Lung (tissue), 12 donors: Measurements from ENCODE around the gene VPS11. TPM values are rescaled to one million over a fixed set of nuclear protein-coding genes. Genes with fewer than 3 reads are reported as not detected.

Source experiments
- ATAC-seq: fragments of 200-7000 bp; cut with Tn5 transposase; one replicate; pipeline ENCODE4 v1.9.1; 2020; ENCODE audit warnings: moderate number of reproducible peaks; ENCODE audit not compliant: insufficient read depth, low FRiP score
- DNase-seq, 3 donors: peaks; one replicate each; pipeline ENCODE4 v3.0.0-alpha.2; 2013 to 2017
- H3K27ac ChIP-seq, 2 donors: one replicate each; pipeline ENCODE4 v1.5.1; 2013; ENCODE audit warnings: mild to moderate bottlenecking in 2 of 2, moderate library complexity in 2 of 2, control low read depth in 1 of 2, inconsistent platforms in 1 of 2, low read depth in 1 of 2, low read length in 1 of 2
- H3K27me3 ChIP-seq, 3 donors: one replicate each; pipeline ENCODE4 v1.5.1; 2013; ENCODE audit warnings: low read length in 2 of 3; ENCODE audit not compliant: control insufficient read depth in 3 of 3, insufficient read depth in 3 of 3
- H3K36me3 ChIP-seq, 4 donors: one replicate each; pipeline ENCODE4 v1.5.1; 2013; ENCODE audit warnings: low read length in 4 of 4, mild to moderate bottlenecking in 1 of 4, moderate library complexity in 1 of 4; ENCODE audit not compliant: control insufficient read depth in 4 of 4, insufficient read depth in 4 of 4
- H3K4me1 ChIP-seq, 5 donors: one replicate each; pipeline ENCODE4 v1.5.1; 2013; ENCODE audit warnings: low read length in 5 of 5, mild to moderate bottlenecking in 2 of 5, moderate library complexity in 1 of 5; ENCODE audit not compliant: control insufficient read depth in 5 of 5, insufficient read depth in 5 of 5
- H3K4me3 ChIP-seq: one replicate; pipeline ENCODE4 v1.5.1; 2013; ENCODE audit warnings: mild to moderate bottlenecking, control low read depth, moderate library complexity
- H3K9ac ChIP-seq, 2 donors: one replicate each; pipeline ENCODE4 v1.5.1; 2013; ENCODE audit warnings: low read length in 2 of 2, control low read depth in 1 of 2; ENCODE audit not compliant: insufficient read depth in 1 of 2
- H3K9me3 ChIP-seq, 4 donors: one replicate each; pipeline ENCODE4 v1.5.1; 2013; ENCODE audit warnings: low read length in 3 of 4, mild to moderate bottlenecking in 1 of 4, moderate library complexity in 1 of 4; ENCODE audit not compliant: control insufficient read depth in 4 of 4, insufficient read depth in 3 of 4
- CTCF ChIP-seq: IDR thresholded peaks from 2 replicates; pipeline ENCODE4 v1.5.1; 2012; ENCODE audit warnings: mild to moderate bottlenecking; ENCODE audit errors: control extremely low read depth, extremely low read depth
- WGBS, 2 donors: extraction: QIAGEN DNeasy Blood & Tissue Kit; methylation state at CpG; one replicate each; pipeline ENCODE4 v1.1.7; 2013; 5-methylcytosine and 5-hydroxymethylcytosine counted together
- polyA plus RNA-seq, 2 donors: library from polyadenylated mRNA; stranded (reverse); fragments of 200-250 nt; gene quantifications; one replicate each; pipeline ENCODE4 v1.2.1, GENCODE V29; 2013
- total RNA-seq, 2 donors: library from RNA; depleted of rRNA in 1 of 2; stranded (reverse); fragments of >200 nt in 1 of 2; gene quantifications; one replicate each; pipeline ENCODE4 v1.2.1, GENCODE V29; 2014 to 2021
- donor health status: control.
- donor health status: control.
- donor health status: Bipolar disorder and iron deficiency.
- donor health status: healthy.
- donor health status: DM: yes; HTN: yes; CAD: no.

The VPS11 gene
- total and polyA plus RNA-seq, 4 donors: 33.8 to 56.1 (median 35.3) TPM

GRCh38 chr11:119027561-119028345, 39.9 kb upstream of the VPS11 start:
- no peak for TF ChIP-seq CTCF
- Histone ChIP-seq H3K27ac (no peak overlapping the region), H3K4me1 (peaks cover 0 to 27% (median 12%) of the 10 kb centered on the region in 5 donors), H3K36me3 (peaks cover 0 to 20% (median 7%) of the 10 kb centered on the region in 4 donors), H3K4me3 (no peak overlapping the region), H3K9ac (no peak overlapping the region), H3K27me3 (no peaks in the 10 kb centered on the region), H3K9me3 (no peaks in the 10 kb centered on the region)
- no peak for ATAC-seq
- DNase-seq: no peak
- 97 to 98% methylated on average over 9 of the region's 9 CpGs for WGBS, 2 donors

GRCh38 chr11:119028346-119029068, 39.1 kb upstream of the VPS11 start:
- 76 to 83% methylated on average over 9 of the region's 9 CpGs for WGBS, 2 donors
- TF ChIP-seq CTCF: no peak

GRCh38 chr11:119029069-119029339, 38.6 kb upstream of the VPS11 start:
- H3K4me3 ChIP-seq: no peak overlapping the region

More at GRCh38 chr11:119028346-119029068, 39.1 kb upstream of the VPS11 start:
- DNase-seq: no peak
- Histone ChIP-seq H3K4me1 (peaks cover 0 to 22% (median 12%) of the 10 kb centered on the region in 5 donors), H3K4me3 (no peak overlapping the region), H3K9ac (peak overlapping the region in 1 of 2 donors; percentile 18), H3K27ac (peak overlapping the region in 1 of 2 donors; percentile 1), H3K36me3 (peaks cover 0 to 16% (median 7%) of the 10 kb centered on the region in 4 donors), H3K9me3 (no peaks in the 10 kb centered on the region), H3K27me3 (no peaks in the 10 kb centered on the region)
- ATAC-seq: no peak

More at GRCh38 chr11:119029069-119029339, 38.6 kb upstream of the VPS11 start:
- DNase-seq (no peak), ATAC-seq (no peak)
- Histone ChIP-seq H3K27ac (peak overlapping the region in 1 of 2 donors; percentile 1), H3K27me3 (no peaks in the 10 kb centered on the region), H3K4me1 (peaks cover 0 to 20% (median 9%) of the 10 kb centered on the region in 5 donors), H3K36me3 (peaks cover 0 to 14% (median 7%) of the 10 kb centered on the region in 4 donors), H3K9ac (no peak overlapping the region), H3K9me3 (no peaks in the 10 kb centered on the region)
- no peak for TF ChIP-seq CTCF
- WGBS, 2 donors: 88 to 89% methylated on average over 1 of the region's 1 CpG
